HepG2 (cell line): Measurements from ENCODE around the gene FOSL2. TPM values are rescaled to one million over a fixed set of nuclear protein-coding genes. Genes with fewer than 3 reads are reported as not detected.

Source experiments
- BORCS8-MEF2B ChIP-seq: sonication (generic); formaldehyde crosslinking; IDR thresholded peaks from 2 replicates; pipeline ENCODE4 v1.8.0; 2022; ENCODE audit warnings: mild to moderate bottlenecking, missing genetic modification reagents
- DNMT1 ChIP-seq: sonication (generic); formaldehyde crosslinking; IDR thresholded peaks from 2 replicates; pipeline ENCODE4 v1.5.1; 2020; ENCODE audit warnings: mild to moderate bottlenecking, missing genetic modification reagents
- E2F1 ChIP-seq: sonication (generic); formaldehyde crosslinking; IDR thresholded peaks from 2 replicates; pipeline ENCODE4 v1.5.0; 2020; ENCODE audit warnings: missing genetic modification reagents
- GTF3A ChIP-seq: sonication (generic); formaldehyde crosslinking; conservative IDR thresholded peaks from 2 replicates; pipeline ENCODE4 v1.4.0; 2020; ENCODE audit warnings: mild to moderate bottlenecking, missing genetic modification reagents
- HOXA3 ChIP-seq: sonication (generic); formaldehyde crosslinking; IDR thresholded peaks from 2 replicates; pipeline ENCODE4 v1.5.0; 2020; ENCODE audit warnings: missing genetic modification reagents
- KLF12 ChIP-seq: sonication (generic); formaldehyde crosslinking; IDR thresholded peaks from 2 replicates; pipeline ENCODE4 v1.4.0; 2020; ENCODE audit warnings: missing genetic modification reagents, borderline replicate concordance
- MAF1 ChIP-seq: sonication (generic); formaldehyde crosslinking; IDR thresholded peaks from 2 replicates; pipeline ENCODE4 v1.5.0; 2020; ENCODE audit warnings: missing genetic modification reagents, borderline replicate concordance
- MTA1 ChIP-seq: sonication (generic); formaldehyde crosslinking; IDR thresholded peaks from 2 replicates; pipeline ENCODE4 v1.4.0; 2020; ENCODE audit warnings: missing genetic modification reagents, mild to moderate bottlenecking, borderline replicate concordance
- NFIB ChIP-seq: sonication (generic); formaldehyde crosslinking; IDR thresholded peaks from 2 replicates; pipeline ENCODE4 v1.9.0; 2021; ENCODE audit warnings: missing genetic modification reagents, mild to moderate bottlenecking, borderline replicate concordance
- POLR2A ChIP-seq, 2 experiments: IDR thresholded peaks; 2 replicates each; pipeline ENCODE4 v1.6.1; 2011; ENCODE audit warnings: low read depth in 2 of 2, low read length in 2 of 2, mild to moderate bottlenecking in 1 of 2, moderate library complexity in 1 of 2; ENCODE audit not compliant: insufficient read depth in 1 of 2
- TOPORS ChIP-seq: sonication (generic); formaldehyde crosslinking; IDR thresholded peaks from 2 replicates; pipeline ENCODE4 v1.8.0; 2023; ENCODE audit warnings: mild to moderate bottlenecking, missing genetic modification reagents
- YEATS2 ChIP-seq: sonication (generic); formaldehyde crosslinking; IDR thresholded peaks from 2 replicates; pipeline ENCODE4 v1.4.0; 2020; ENCODE audit warnings: missing genetic modification reagents, borderline replicate concordance
- ZBTB20 ChIP-seq: sonication (generic); formaldehyde crosslinking; IDR thresholded peaks from 2 replicates; pipeline ENCODE4 v1.8.1; 2023; ENCODE audit warnings: missing genetic modification reagents, low read depth, mild to moderate bottlenecking, borderline replicate concordance
- ZNF10 ChIP-seq: sonication (generic); formaldehyde crosslinking; IDR thresholded peaks from 2 replicates; pipeline ENCODE4 v1.4.0; 2020; ENCODE audit warnings: mild to moderate bottlenecking, low read depth, missing genetic modification reagents, borderline replicate concordance
- ZNF142 ChIP-seq: sonication (generic); formaldehyde crosslinking; IDR thresholded peaks from 2 replicates; pipeline ENCODE4 v1.4.0; 2020; ENCODE audit warnings: missing genetic modification reagents
- ZNF20 ChIP-seq: sonication (generic); formaldehyde crosslinking; IDR thresholded peaks from 2 replicates; pipeline ENCODE4 v1.4.0; 2020; ENCODE audit warnings: mild to moderate bottlenecking, moderate library complexity, missing genetic modification reagents
- ZNF205 ChIP-seq: IDR thresholded peaks from 2 replicates; pipeline ENCODE4 v1.6.1; 2018; ENCODE audit warnings: missing biosample characterization, missing genetic modification reagents
- ZNF251 ChIP-seq: sonication (generic); formaldehyde crosslinking; IDR thresholded peaks from 2 replicates; pipeline ENCODE4 v1.9.0; 2021; ENCODE audit warnings: mild to moderate bottlenecking, missing genetic modification reagents
- ZNF292 ChIP-seq: sonication (generic); formaldehyde crosslinking; IDR thresholded peaks from 2 replicates; pipeline ENCODE4 v1.8.1; 2022; ENCODE audit warnings: mild to moderate bottlenecking, low read depth, missing genetic modification reagents, borderline replicate concordance
- ZNF431 ChIP-seq: sonication (generic); formaldehyde crosslinking; IDR thresholded peaks from 2 replicates; pipeline ENCODE4 v1.9.0; 2022; ENCODE audit warnings: missing genetic modification reagents, low read depth, mild to moderate bottlenecking, borderline replicate concordance
- ZNF451 ChIP-seq: sonication (generic); formaldehyde crosslinking; IDR thresholded peaks from 2 replicates; pipeline ENCODE4 v1.5.0; 2020; ENCODE audit warnings: mild to moderate bottlenecking, missing genetic modification reagents
- ZNF639 ChIP-seq: conservative IDR thresholded peaks from 2 replicates; pipeline ENCODE4 v1.6.1; 2018; ENCODE audit warnings: missing genetic modification reagents
- polyA plus RNA-seq, 8 experiments: library from polyadenylated mRNA; depleted of rRNA in 3 of 8; stranded (reverse) in 7 of 8; unstranded in 1 of 8; fragments of >200 nt; fragmentation: Illumina TruSeq in 4 of 8; extraction: Trizol in 4 of 8; gene quantifications; 2 replicates each; pipeline versions ENCODE4 v1.2.1 to v1.2.3, GENCODE V29; 2011 to 2016; ENCODE audit warnings: low read depth in 4 of 8, missing spikeins in 1 of 8, mixed read lengths in 1 of 8; ENCODE audit not compliant: insufficient read depth in 1 of 8
- total RNA-seq, 5 experiments: library from RNA; depleted of rRNA; stranded (reverse); fragments of >200 nt; fragmentation: Illumina TruSeq; extraction: Trizol; gene quantifications; 2 replicates each; pipeline ENCODE4 v1.2.3, GENCODE V29; 2016; ENCODE audit warnings: low read depth in 1 of 5

Gene FOSL2
- total and polyA plus RNA-seq, 2 of the 13 experiments (the other 11 are each of a cell fraction or from before 2014, with no cell fraction given): 3.4 to 18.1 TPM

- TF ChIP-seq ZNF451 (CRISPR knock-in tag) (peak; percentile 69), ZNF142 (CRISPR knock-in tag) (peak; percentile 78), ZNF205 (CRISPR knock-in tag) (peak; percentile 95), ZNF292 (CRISPR knock-in tag) (peak; percentile 56; the same call in 1 of the 2 replicates), HOXA3 (CRISPR knock-in tag) (peak; percentile 86), ZNF639 (CRISPR knock-in tag) (peak; percentile 90), E2F1 (peak; percentile 81), YEATS2 (CRISPR knock-in tag) (peak; percentile 77; the same call in 1 of the 2 replicates), ZNF20 (CRISPR knock-in tag) (no peak), NFIB (CRISPR knock-in tag) (no peak), ZNF431 (CRISPR knock-in tag) (peak; percentile 98), MAF1 (peak; percentile 63; the same call in 1 of the 2 replicates), GTF3A (CRISPR knock-in tag) (0 out of 2 replicates have a peak, but pooled peaks have one; percentile 75), ZNF251 (CRISPR knock-in tag) (0 out of 2 replicates have a peak, but pooled peaks have one; percentile 31), ZNF10 (CRISPR knock-in tag) (no peak), ZBTB20 (CRISPR knock-in tag) (peak; percentile 90), MTA1 (CRISPR knock-in tag) (peak; percentile 79; the same call in 1 of the 2 replicates), POLR2A (IDR thresholded peaks at IDR 0.05; ENCODE audit: insufficient read depth in 1 of 2, low read depth in 2 of 2, low read length in 2 of 2) (peak in 1 of 2 experiments; percentile 88; a peak in 2 of 4 replicates), BORCS8-MEF2B (CRISPR knock-in tag) (peak; percentile 92), KLF12 (CRISPR knock-in tag) (peak; percentile 42; the same call in 1 of the 2 replicates), TOPORS (CRISPR knock-in tag) (peak; percentile 87), DNMT1 (0 out of 2 replicates have a peak, but pooled peaks have one; percentile 11)
Observed at GRCh38 chr2:28392297-28393113, at the start of gene FOSL2 (continued).
